ENCODE measurements around the gene SLC7A5.
"Not testable (repeated sequence)": the region's sequence is repeated elsewhere in the genome, so short reads cannot be mapped to it uniquely, and the experiment has no call there.

The SLC7A5 gene

GRCh38 chr16:87800497-87800896, 68.8 kb downstream of the SLC7A5 start:
- DNase-seq (ENCODE audit: insufficient read length) (no peak), FAIRE-seq (no peak)
- TF ChIP-seq TAF1 (IDR thresholded peaks at IDR 0.05; ENCODE audit: borderline replicate concordance, low read depth, low read length) (no peak), POLR2AphosphoS5 (IDR thresholded peaks at IDR 0.05; ENCODE audit: low read depth, low read length) (no peak), POLR2A (IDR thresholded peaks at IDR 0.05; ENCODE audit: low read depth, low read length) (no peak)

- TF ChIP-seq POLR2A (IDR thresholded peaks at IDR 0.05; ENCODE audit: low read depth, low read length) = no peak
- DNase-seq (ENCODE audit: insufficient read length) = no peak
- no peak for FAIRE-seq
These were observed 74.0 kb downstream of the SLC7A5 start for GRCh38 chr16:87795336-87795735.

- FAIRE-seq (no peak), DNase-seq (ENCODE audit: insufficient read length) (no peak)
- TF ChIP-seq POLR2A (IDR thresholded peaks at IDR 0.05; ENCODE audit: low read depth, low read length) = no peak
- no peak for TF ChIP-seq TAF1 (IDR thresholded peaks at IDR 0.05; ENCODE audit: borderline replicate concordance, low read depth, low read length)
- TF ChIP-seq POLR2AphosphoS5 (IDR thresholded peaks at IDR 0.05; ENCODE audit: low read depth, low read length) = no peak
These were observed 74.7 kb downstream of the SLC7A5 start for GRCh38 chr16:87794485-87795078.

GRCh38 chr16:87792205-87792565, 77.1 kb downstream of the SLC7A5 start:
- DNase-seq (ENCODE audit: insufficient read length) = no peak
- no peak for FAIRE-seq
- TF ChIP-seq POLR2A (IDR thresholded peaks at IDR 0.05; ENCODE audit: low read depth, low read length) (no peak), POLR2AphosphoS5 (IDR thresholded peaks at IDR 0.05; ENCODE audit: low read depth, low read length) (no peak), TAF1 (IDR thresholded peaks at IDR 0.05; ENCODE audit: borderline replicate concordance, low read depth, low read length) (no peak)

- DNase-seq (ENCODE audit: insufficient read length) = no peak
- TF ChIP-seq POLR2AphosphoS5 (IDR thresholded peaks at IDR 0.05; ENCODE audit: low read depth, low read length) (no peak), POLR2A (IDR thresholded peaks at IDR 0.05; ENCODE audit: low read depth, low read length) (no peak), TAF1 (IDR thresholded peaks at IDR 0.05; ENCODE audit: borderline replicate concordance, low read depth, low read length) (no peak)
- no peak for FAIRE-seq
These were observed 77.8 kb downstream of the SLC7A5 start for GRCh38 chr16:87791295-87792204.

GRCh38 chr16:87790292-87791100, 78.8 kb downstream of the SLC7A5 start:
- DNase-seq (ENCODE audit: insufficient read length) (no peak), FAIRE-seq (no peak)
- no peak for TF ChIP-seq POLR2AphosphoS5 (IDR thresholded peaks at IDR 0.05; ENCODE audit: low read depth, low read length)

- DNase-seq (ENCODE audit: insufficient read length) = no peak
- FAIRE-seq = no peak
- TF ChIP-seq TAF1 (IDR thresholded peaks at IDR 0.05; ENCODE audit: borderline replicate concordance, low read depth, low read length) (no peak), POLR2A (IDR thresholded peaks at IDR 0.05; ENCODE audit: low read depth, low read length) (no peak), POLR2AphosphoS5 (IDR thresholded peaks at IDR 0.05; ENCODE audit: low read depth, low read length) (no peak)
These were observed 79.6 kb downstream of the SLC7A5 start for GRCh38 chr16:87789437-87790291.

GRCh38 chr16:87788730-87789436, 80.4 kb downstream of the SLC7A5 start:
- FAIRE-seq; DNase-seq (ENCODE audit: insufficient read length): not testable (repeated sequence)

- not testable (repeated sequence) for FAIRE-seq; DNase-seq (ENCODE audit: insufficient read length)
These were observed 81.7 kb downstream of the SLC7A5 start for GRCh38 chr16:87787451-87788091.

GRCh38 chr16:87784812-87785211, 84.5 kb downstream of the SLC7A5 start:
- FAIRE-seq = no peak
- no peak for DNase-seq (ENCODE audit: insufficient read length)
- no peak for TF ChIP-seq POLR2AphosphoS5 (IDR thresholded peaks at IDR 0.05; ENCODE audit: low read depth, low read length)
- TF ChIP-seq TAF1 (IDR thresholded peaks at IDR 0.05; ENCODE audit: borderline replicate concordance, low read depth, low read length) = no peak
- TF ChIP-seq POLR2A (IDR thresholded peaks at IDR 0.05; ENCODE audit: low read depth, low read length) = no peak

Measured in GM12892 (cell line).